ENCODE results near the gene FAM163B. TPM values are rescaled to one million over a fixed set of nuclear protein-coding genes. Genes with fewer than 3 reads are reported as not detected.

The FAM163B gene
- total RNA-seq, 1 experiment from 2014 or later = 2.0 TPM

GRCh38 chr9:133612051-133612450 is 2.9 kb upstream of the FAM163B start (continued):
- TF ChIP-seq ERG (CRISPR knock-in tag; IDR thresholded peaks at IDR 0.05) = no peak

GRCh38 chr9:133610845-133611244 is 1.7 kb upstream of the FAM163B start:
- Mint-ChIP-seq H3K36me3 (no peaks in the 10 kb centered on the region), H3K4me1 (peaks cover 3% of the 10 kb centered on the region; the same call in 1 of the 2 replicates), H3K9me3 (no peaks in the 10 kb centered on the region), H3K4me3 (no peak overlapping the region), H3K27ac (no peak overlapping the region), H3K27me3 (ENCODE audit: low read depth) (peaks cover 35% of the 10 kb centered on the region)
- no peak for DNase-seq (ENCODE audit: low spot score)
- no peak for ATAC-seq
- ChIA-PET CTCF (no interaction called here), POLR2A (no interaction called here)
- TF ChIP-seq E2F1 (CRISPR knock-in tag; IDR thresholded peaks at IDR 0.05) = no peak
- TF ChIP-seq ZNF281 (CRISPR knock-in tag; IDR thresholded peaks at IDR 0.05) = no peak
- TF ChIP-seq NR3C1 (CRISPR knock-in tag; conservative IDR thresholded peaks at IDR 0.05; ENCODE audit: low read depth) = no peak
- TF ChIP-seq ZNF263 (CRISPR knock-in tag; IDR thresholded peaks at IDR 0.05; ENCODE audit: low read depth) = no peak
- no peak for TF ChIP-seq ZNF512 (CRISPR knock-in tag; IDR thresholded peaks at IDR 0.05; ENCODE audit: borderline replicate concordance)
- TF ChIP-seq ATF1 (CRISPR knock-in tag; IDR thresholded peaks at IDR 0.05) = no peak
- TF ChIP-seq ZNF423 (CRISPR knock-in tag; IDR thresholded peaks at IDR 0.05) = no peak
- TF ChIP-seq MLX (CRISPR knock-in tag; IDR thresholded peaks at IDR 0.05) = no peak
- TF ChIP-seq PRDM15 (CRISPR knock-in tag; IDR thresholded peaks at IDR 0.05) = no peak
- no peak for TF ChIP-seq ZNF416 (CRISPR knock-in tag; IDR thresholded peaks at IDR 0.05)
- TF ChIP-seq EMX1 (CRISPR knock-in tag; IDR thresholded peaks at IDR 0.05) = no peak
- no peak for TF ChIP-seq ARID4B (CRISPR knock-in tag; IDR thresholded peaks at IDR 0.05; ENCODE audit: borderline replicate concordance)
- no peak for TF ChIP-seq CREB1 (CRISPR knock-in tag; IDR thresholded peaks at IDR 0.05)
- TF ChIP-seq MYBL2 (CRISPR knock-in tag; IDR thresholded peaks at IDR 0.05) = no peak
- no peak for TF ChIP-seq ZNF532 (CRISPR knock-in tag; IDR thresholded peaks at IDR 0.05; ENCODE audit: borderline replicate concordance)

Data from WTC11 (cell line).